OCI-LY3 (cell line): ENCODE data around the gene ASIC4.

Experiments used
- CTCF ChIP-seq: fragments of 200-600, 300-600 bp; sonication (generic); IDR thresholded peaks from 2 replicates; pipeline ENCODE4 v1.5.1; 2014; ENCODE audit warnings: antibody characterized with exemption, low read length, low read depth
- EZH2phosphoT487 ChIP-seq: fragments of 200-600 bp; shearing (Covaris generic); IDR thresholded peaks from 2 replicates; pipeline ENCODE4 v1.6.1; 2018; ENCODE audit warnings: antibody characterized with exemption, mixed run types, low read depth

GRCh38 chr2:219581346-219581745 lies 67.1 kb downstream of the ASIC4 start:
- TF ChIP-seq CTCF (no peak), EZH2phosphoT487 (no peak)
